Coronary artery (tissue), 2 donors: ENCODE measurements around the gene GLYATL2.

Source experiments
- DNase-seq: peaks from one replicate; pipeline ENCODE4 v3.0.0-alpha.2; 2017; ENCODE audit warnings: low spot score
- H3K27ac ChIP-seq, 2 donors: fragments of 200-600 bp; sonication (generic); one replicate each; pipeline ENCODE4 v1.5.1; 2016 to 2019
- H3K4me3 ChIP-seq: fragments of 200-600 bp; sonication (generic); 2 replicates; pipeline ENCODE4 v1.5.1; 2016; ENCODE audit warnings: mild to moderate bottlenecking, moderate library complexity
- TF ChIP-seq, protein P1 (sequence below): fragments of 200-600 bp; sonication (generic); IDR thresholded peaks from one replicate; pipeline ENCODE4 v1.5.1; 2019; ENCODE audit warnings: antibody characterized with exemption

GLYATL2 gene

GRCh38 chr11:58866788-58867187 lies 22.3 kb upstream of the GLYATL2 start:
- TF ChIP-seq, protein P1, sequence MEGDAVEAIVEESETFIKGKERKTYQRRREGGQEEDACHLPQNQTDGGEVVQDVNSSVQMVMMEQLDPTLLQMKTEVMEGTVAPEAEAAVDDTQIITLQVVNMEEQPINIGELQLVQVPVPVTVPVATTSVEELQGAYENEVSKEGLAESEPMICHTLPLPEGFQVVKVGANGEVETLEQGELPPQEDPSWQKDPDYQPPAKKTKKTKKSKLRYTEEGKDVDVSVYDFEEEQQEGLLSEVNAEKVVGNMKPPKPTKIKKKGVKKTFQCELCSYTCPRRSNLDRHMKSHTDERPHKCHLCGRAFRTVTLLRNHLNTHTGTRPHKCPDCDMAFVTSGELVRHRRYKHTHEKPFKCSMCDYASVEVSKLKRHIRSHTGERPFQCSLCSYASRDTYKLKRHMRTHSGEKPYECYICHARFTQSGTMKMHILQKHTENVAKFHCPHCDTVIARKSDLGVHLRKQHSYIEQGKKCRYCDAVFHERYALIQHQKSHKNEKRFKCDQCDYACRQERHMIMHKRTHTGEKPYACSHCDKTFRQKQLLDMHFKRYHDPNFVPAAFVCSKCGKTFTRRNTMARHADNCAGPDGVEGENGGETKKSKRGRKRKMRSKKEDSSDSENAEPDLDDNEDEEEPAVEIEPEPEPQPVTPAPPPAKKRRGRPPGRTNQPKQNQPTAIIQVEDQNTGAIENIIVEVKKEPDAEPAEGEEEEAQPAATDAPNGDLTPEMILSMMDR, result no peak
- Histone ChIP-seq H3K27ac (no peak overlapping the region), H3K4me3 (no peak overlapping the region)
- DNase-seq, result no peak

DNA sequence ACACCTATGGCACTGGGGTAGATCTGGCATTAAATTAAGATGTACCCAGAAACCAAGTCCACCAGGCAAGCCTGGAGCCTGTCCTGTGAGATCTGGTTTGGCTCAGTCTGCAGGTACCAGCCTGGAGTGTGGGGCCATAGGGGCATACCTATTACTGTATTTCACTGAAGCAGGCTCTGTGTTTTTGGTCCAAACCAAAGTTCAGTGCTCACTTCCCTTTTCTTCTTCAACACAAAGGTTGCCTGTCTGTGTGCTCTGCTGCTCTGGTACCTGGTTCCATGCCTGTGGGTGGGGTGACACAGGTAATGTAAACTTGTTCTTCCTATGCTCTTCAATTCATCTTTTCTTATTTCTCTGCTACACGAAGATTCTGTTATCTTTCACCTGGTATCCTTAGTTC lies 19.8 kb upstream of the GLYATL2 start:
- H3K4me3 ChIP-seq, result no peak overlapping the region
- DNase-seq, result no peak
- no peak overlapping the region for H3K27ac ChIP-seq
- TF ChIP-seq, protein P1, result no peak

GRCh38 chr11:58863697-58864096 lies 19.2 kb upstream of the GLYATL2 start:
- no peak for DNase-seq
- TF ChIP-seq, protein P1, result no peak

GRCh38 chr11:58861533-58861932 lies 17.0 kb upstream of the GLYATL2 start:
- no peak for DNase-seq
- no peak overlapping the region for H3K4me3 ChIP-seq
- no peak overlapping the region for H3K27ac ChIP-seq
- TF ChIP-seq, protein P1, result no peak

More at GRCh38 chr11:58863697-58864096, 19.2 kb upstream of the GLYATL2 start:
- no peak overlapping the region for H3K27ac ChIP-seq
- no peak overlapping the region for H3K4me3 ChIP-seq

GRCh38 chr11:58856806-58857205 lies 12.3 kb upstream of the GLYATL2 start:
- TF ChIP-seq, protein P1, result no peak
- no peak for DNase-seq
- H3K4me3 ChIP-seq, result no peak overlapping the region
- no peak overlapping the region for H3K27ac ChIP-seq

DNA sequence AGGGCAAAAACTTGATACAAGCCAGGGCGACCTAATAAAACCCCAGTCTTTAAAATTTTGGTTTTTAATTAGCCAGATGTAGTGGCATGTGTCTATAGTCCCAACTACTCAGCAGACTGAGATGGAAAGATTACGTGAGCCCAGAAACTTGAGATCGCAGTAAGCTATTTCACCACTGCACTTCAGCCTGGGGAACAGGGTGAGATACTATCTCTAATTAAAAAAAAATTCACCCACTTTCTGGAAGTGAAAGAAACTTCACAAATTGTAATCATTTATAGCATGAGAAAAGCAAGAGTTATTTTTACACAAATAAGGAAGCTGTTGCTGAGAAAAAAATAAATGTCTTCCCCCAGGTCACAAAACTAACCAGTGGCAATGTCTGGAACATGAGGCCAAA lies 882 bp upstream of the GLYATL2 start:
- TF ChIP-seq, protein P1, result no peak
- Histone ChIP-seq H3K27ac (no peak overlapping the region), H3K4me3 (no peak overlapping the region)
- DNase-seq, result no peak

- Histone ChIP-seq H3K4me3 (no peak overlapping the region), H3K27ac (no peak overlapping the region)
- no peak for DNase-seq
- TF ChIP-seq, protein P1, result no peak
Observed at GRCh38 chr11:58837707-58838388, 6.7 kb downstream of the GLYATL2 start.
